K562 (cell line): Measurements from ENCODE around the gene SLC2A6.

Experiments
- ADNP ChIP-seq: fragments of 200-800 bp; sonication (Bioruptor generic); IDR thresholded peaks from 2 replicates; pipeline ENCODE4 v1.6.1; 2016; ENCODE audit warnings: missing genetic modification characterization, missing compliant biosample characterization
- CHCHD3 ChIP-seq: fragments of 250-450 bp; sonication (Bioruptor Pico); IDR thresholded peaks from 2 replicates; pipeline ENCODE4 v2.1.2; 2022; ENCODE audit warnings: mild to moderate bottlenecking
- CTCF ChIP-seq, 3 experiments: IDR thresholded peaks in 2 of 3; conservative IDR thresholded peaks in 1 of 3; 2 replicates each; pipeline ENCODE4 v1.5.1; 2011 to 2012; ENCODE audit warnings: low read length in 3 of 3, mild to moderate bottlenecking in 3 of 3, control low read depth in 2 of 3, improper control_type of control experiment in 1 of 3, inconsistent platforms in 1 of 3, low read depth in 1 of 3, mixed read lengths in 1 of 3, moderate library complexity in 1 of 3; ENCODE audit not compliant: insufficient read depth in 2 of 3
- JUND ChIP-seq, 2 experiments: IDR thresholded peaks; 2 replicates in 1 of 2; 3 replicates in 1 of 2; pipeline ENCODE4 v1.6.1; 2011; ENCODE audit warnings: borderline replicate concordance in 2 of 2, low read depth in 2 of 2, low read length in 2 of 2, improper control_type of control experiment in 1 of 2, missing biosample characterization in 1 of 2, missing genetic modification characterization in 1 of 2, missing genetic modification reagents in 1 of 2
- MGA ChIP-seq: fragments of 450-650 bp; IDR thresholded peaks from 2 replicates; pipeline ENCODE4 v1.6.1; 2016; ENCODE audit warnings: mild to moderate bottlenecking, moderate library complexity
- MTA1 ChIP-seq: fragments of 450-650 bp; IDR thresholded peaks from 2 replicates; pipeline ENCODE4 v1.6.1; 2017; ENCODE audit warnings: borderline replicate concordance
- PHB2 ChIP-seq: fragments of 450-650 bp; IDR thresholded peaks from 2 replicates; pipeline ENCODE4 v1.6.1; 2017; ENCODE audit warnings: low read depth
- POLR2A ChIP-seq: fragments of 450-650 bp; conservative IDR thresholded peaks from 2 replicates; pipeline ENCODE4 v1.6.1; 2016
- SIN3A ChIP-seq, 2 experiments: fragments of 150-350 bp in 1 of 2; IDR thresholded peaks; 2 replicates each; pipeline ENCODE4 v1.6.1; 2011 to 2016; ENCODE audit warnings: borderline replicate concordance in 2 of 2, low read depth in 2 of 2, low read length in 2 of 2, mild to moderate bottlenecking in 2 of 2, moderate library complexity in 2 of 2; ENCODE audit not compliant: control insufficient read depth in 1 of 2
- ZEB2 ChIP-seq: fragments of 450-650 bp; IDR thresholded peaks from 2 replicates; pipeline ENCODE4 v1.6.1; 2016
- ZNF280B ChIP-seq: fragments of 250-450 bp; sonication (Bioruptor Pico); IDR thresholded peaks from 2 replicates; pipeline ENCODE4 v1.5.1; 2021; ENCODE audit warnings: mild to moderate bottlenecking
- ZNF347 ChIP-seq: fragments of 450-650 bp; formaldehyde crosslinking; IDR thresholded peaks from 2 replicates; pipeline ENCODE4 v1.4.0; 2020; ENCODE audit warnings: low read depth, mild to moderate bottlenecking, moderate library complexity

- no peak for TF ChIP-seq ZNF347 (CRISPR knock-in tag)
- TF ChIP-seq MGA = no peak
- no peak for TF ChIP-seq ZNF280B (CRISPR knock-in tag)
- no peak for TF ChIP-seq CTCF (IDR thresholded peaks at IDR 0.05 in 2 of 3, conservative IDR thresholded peaks at IDR 0.05 in 1 of 3; ENCODE audit: insufficient read depth in 2 of 3, low read depth in 1 of 3, low read length in 3 of 3)
- TF ChIP-seq ZEB2 = no peak
- TF ChIP-seq POLR2A = no peak
- TF ChIP-seq PHB2 = no peak
- no peak for TF ChIP-seq CHCHD3 (CRISPR knock-in tag)
- no peak for TF ChIP-seq SIN3A (IDR thresholded peaks at IDR 0.05; ENCODE audit: borderline replicate concordance in 2 of 2, control insufficient read depth in 1 of 2, low read depth in 2 of 2, low read length in 2 of 2)
- TF ChIP-seq MTA1 = no peak
- TF ChIP-seq ADNP (tag) = no peak
- TF ChIP-seq JUND (IDR thresholded peaks at IDR 0.05; ENCODE audit: borderline replicate concordance, low read depth, low read length) = no peak
- no peak for TF ChIP-seq JUND (tag; IDR thresholded peaks at IDR 0.05; ENCODE audit: borderline replicate concordance, low read depth, low read length)
Observed at GRCh38 chr9:133488686-133489252, 9.9 kb upstream of the SLC2A6 start.
